ENCODE data around the gene CEP72. TPM values are rescaled to one million over a fixed set of nuclear protein-coding genes. Genes with fewer than 3 reads are reported as not detected.

The CEP72 gene
- total and polyA plus RNA-seq, 10 of the 15 experiments (the other 5 are each of a cell fraction or from before 2014, with no cell fraction given) = 0.35 to 13.5 (median 8.3) TPM

DNA sequence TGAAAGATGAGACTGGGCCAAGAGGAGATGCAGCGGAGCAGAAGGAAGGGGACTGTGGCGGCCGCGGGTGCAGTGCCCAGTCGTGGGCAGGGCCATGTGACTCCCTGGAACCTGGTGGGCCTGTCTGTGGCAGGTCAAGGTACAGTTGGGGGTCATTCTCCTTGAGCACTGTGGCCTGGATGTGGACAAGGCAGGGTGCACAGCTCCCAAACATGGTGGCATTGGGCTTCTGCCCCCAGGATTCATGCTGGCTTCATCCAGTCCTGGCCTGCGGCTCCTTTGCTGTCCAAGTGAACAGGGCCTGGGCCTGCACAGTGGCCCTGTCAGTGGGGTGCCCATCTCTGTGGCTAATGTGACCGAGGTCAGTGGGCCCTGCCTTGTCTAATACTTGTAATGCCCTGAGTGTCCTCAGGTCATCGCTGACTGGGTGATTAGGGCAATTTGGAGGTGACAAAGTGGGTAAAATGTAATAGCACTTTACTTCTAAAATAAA is 39.9 kb downstream of the CEP72 start:
- H3K27me3 ChIP-seq (replicated peaks in 1 of 2; ENCODE audit: control insufficient read depth in 2 of 2, insufficient read depth in 2 of 2, low read length in 1 of 2) = no peaks in the 10 kb centered on the region
- in situ Hi-C loops (cut with MboI) = no loop called here

More for the DNA sequence above, 39.9 kb downstream of the CEP72 start:
- RAD21 ChIA-PET (ENCODE audit: unreplicated experiment) = no interaction called here
- peaks cover 7 to 8% of the 10 kb centered on the region in 2 experiments for H3K36me3 ChIP-seq (ENCODE audit: control insufficient read depth in 2 of 2, insufficient read depth in 2 of 2, low read length in 1 of 2)
- no peak overlapping the region for H3K4me3 ChIP-seq
- no peak overlapping the region for H3K27ac ChIP-seq (ENCODE audit: control insufficient read depth, insufficient read depth)
- no peaks in the 10 kb centered on the region; the same call in 2 of the 3 replicates for H3K9me3 ChIP-seq (replicated peaks; ENCODE audit: control insufficient read depth, insufficient read depth, low read length)
- TF ChIP-seq RELA (IDR thresholded peaks at IDR 0.05; ENCODE audit: borderline replicate concordance, partially characterized antibody) (no peak), FOS (IDR thresholded peaks at IDR 0.05; ENCODE audit: borderline replicate concordance, extremely low read depth, insufficient read length) (no peak), RBBP5 (conservative IDR thresholded peaks at IDR 0.05) (no peak), SMAD1 (IDR thresholded peaks at IDR 0.05; ENCODE audit: low read depth, partially characterized antibody) (no peak), PML (IDR thresholded peaks at IDR 0.05; ENCODE audit: low read length) (no peak), ZNF217 (IDR thresholded peaks at IDR 0.05) (no peak), NFYB (IDR thresholded peaks at IDR 0.05; ENCODE audit: insufficient read depth, low read depth, low read length) (no peak), ZNF622 (IDR thresholded peaks at IDR 0.05) (no peak), MYB (IDR thresholded peaks at IDR 0.05; ENCODE audit: borderline replicate concordance, low read depth, low read length) (no peak), SUZ12 (IDR thresholded peaks at IDR 0.05; ENCODE audit: unreplicated experiment) (no peak), NRF1 (conservative IDR thresholded peaks at IDR 0.05; ENCODE audit: low read depth, low read length) (no peak), POLR2AphosphoS2 (IDR thresholded peaks at IDR 0.05; ENCODE audit: low read depth, low read length) (no peak), IKZF2 (IDR thresholded peaks at IDR 0.05) (no peak), REST (IDR thresholded peaks at IDR 0.05; ENCODE audit: low read depth, low read length) (no peak), CHD1 (IDR thresholded peaks at IDR 0.05; ENCODE audit: low read depth, low read length) (no peak)
- WGBS (ENCODE audit: insufficient coverage, insufficient replicate concordance, low lambda C conversion rate, missing lambda C conversion rate) = 97% methylated on average over 8 of the region's 8 CpGs
- POLR2A ChIA-PET = no interaction called here
- no peaks in the 10 kb centered on the region for H3K79me2 ChIP-seq (ENCODE audit: control insufficient read depth, insufficient read depth, low read length)
- no peak overlapping the region for H2AFZ ChIP-seq (ENCODE audit: control insufficient read depth, low read depth, low read length)
- CTCF ChIA-PET = no interaction called here
- ATAC-seq (no peak), DNase-seq (ENCODE audit: low read depth, low spot score) (no peak), FAIRE-seq (no peak)
- no peaks in the 10 kb centered on the region for H3K4me1 ChIP-seq (ENCODE audit: control insufficient read depth, insufficient read depth, low read length)
- H3K4me2 ChIP-seq (ENCODE audit: control insufficient read depth, insufficient read depth) = no peak overlapping the region
- H4K20me1 ChIP-seq (ENCODE audit: control insufficient read depth, insufficient read depth) = no peaks in the 10 kb centered on the region
- SMC1A ChIA-PET (ENCODE audit: uncharacterized antibody, unreplicated experiment) = no interaction called here
- no TSS peak for BruUV-seq (replicated peaks)
- intact Hi-C loops (cut with micrococcal nuclease; ENCODE audit: unreplicated experiment) = loop anchor here (10.0 kb wide), 1 partner anchor 337 kb away; no protein-coding TSS in a partner anchor
- H3K9ac ChIP-seq (ENCODE audit: control insufficient read depth, insufficient read depth, low read length) = no peak overlapping the region

Data from GM12878 (cell line).